Calu3 (cell line): Measurements from ENCODE around the gene RNF214. TPM values are rescaled to one million over a fixed set of nuclear protein-coding genes. Genes with fewer than 3 reads are reported as not detected.

Source experiments
- BruUV-seq: library from RNA; stranded (reverse); fragments of 400-500 nt; replicated peaks from 2 replicates; lab custom pipeline; 2021; lab: Mats Ljungman, UMichigan
- CTCF ChIA-PET: fragments of 300-600 bp; sonication (Branson Sonifier 250); formaldehyde crosslinking; loops from one replicate; lab custom pipeline; 2022; ENCODE audit warnings: antibody characterized with exemption; lab: Charles Lee
- DNase-seq: peaks from one replicate; pipeline ENCODE4 v3.0.0; 2022
- H3K27ac Mint-ChIP-seq: one replicate; pipeline ENCODE4 v1.8.0; 2022; ENCODE audit warnings: mixed read lengths; ENCODE audit not compliant: unreplicated experiment
- H3K27me3 Mint-ChIP-seq: one replicate; pipeline ENCODE4 v1.8.0; 2022; ENCODE audit warnings: mixed read lengths; ENCODE audit not compliant: unreplicated experiment
- H3K36me3 Mint-ChIP-seq: one replicate; pipeline ENCODE4 v1.8.0; 2022; ENCODE audit warnings: mild to moderate bottlenecking, moderate library complexity, mixed read lengths; ENCODE audit not compliant: insufficient read depth, unreplicated experiment
- H3K4me1 Mint-ChIP-seq: one replicate; pipeline ENCODE4 v1.8.0; 2022; ENCODE audit warnings: mild to moderate bottlenecking, low read depth, mixed read lengths; ENCODE audit not compliant: unreplicated experiment
- H3K4me3 Mint-ChIP-seq: one replicate; pipeline ENCODE4 v1.8.0; 2022; ENCODE audit warnings: mild to moderate bottlenecking, low read depth, moderate library complexity, mixed read lengths; ENCODE audit not compliant: unreplicated experiment
- H3K9me3 Mint-ChIP-seq: one replicate; pipeline ENCODE4 v1.8.0; 2022; ENCODE audit warnings: low read depth, mixed read lengths; ENCODE audit not compliant: unreplicated experiment
- intact Hi-C: fragments of 100-400 bp; cut with micrococcal nuclease; formaldehyde crosslinking; loops from one replicate; pipeline ENCODE4 v1.10.0; 2022; ENCODE audit not compliant: unreplicated experiment
- total RNA-seq: library from RNA; stranded (reverse); gene quantifications from 2 replicates; pipeline ENCODE4 v1.2.3, GENCODE V29; 2022
- TF ChIP-seq, protein P1 (sequence below): fragments of 200-600 bp; IDR thresholded peaks from one replicate; pipeline ENCODE4 v1.8.0; 2022; ENCODE audit warnings: antibody characterized with exemption; ENCODE audit not compliant: unreplicated experiment

The RNF214 gene
- total RNA-seq, 1 experiment from 2014 or later: 19.2 TPM

DNA sequence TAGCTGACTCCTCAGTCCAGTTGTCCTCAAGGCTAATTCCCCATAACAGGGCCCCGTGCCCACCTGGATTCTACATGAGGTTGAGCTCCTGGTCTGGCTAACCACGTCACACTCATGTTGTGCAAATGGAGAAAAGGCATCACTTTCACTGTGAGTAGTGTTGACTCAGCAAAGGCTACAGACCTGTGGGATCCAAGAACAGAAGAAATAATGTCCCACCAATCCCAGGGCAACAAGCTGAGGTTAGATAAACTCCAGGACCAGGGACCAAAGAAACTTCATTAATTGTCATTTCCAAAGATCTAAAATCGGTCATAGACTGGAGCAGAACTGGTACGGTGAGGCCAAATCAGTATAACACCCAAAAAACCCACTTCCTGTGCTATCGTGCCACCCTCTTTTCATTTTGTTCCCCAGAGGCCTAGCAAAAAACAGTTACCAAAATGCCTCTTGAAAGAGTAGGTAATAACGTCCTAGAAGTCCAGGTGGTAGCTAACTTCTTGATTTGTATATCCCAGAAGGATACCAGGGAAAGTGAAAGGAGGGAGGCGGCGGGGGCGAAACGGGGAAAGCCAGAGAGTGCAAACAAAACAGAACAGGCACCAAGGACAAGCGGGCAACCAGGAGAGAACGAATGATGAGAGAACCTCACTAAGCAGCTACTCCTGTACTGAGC is 2.0 kb upstream of the RNF214 start:
- peaks cover 14% of the 10 kb centered on the region for H3K4me1 Mint-ChIP-seq
- no peaks in the 10 kb centered on the region for H3K27me3 Mint-ChIP-seq
- H3K36me3 Mint-ChIP-seq: peaks cover 42% of the 10 kb centered on the region
- CTCF ChIA-PET: no interaction called here
- H3K4me3 Mint-ChIP-seq: peak overlapping the region; percentile 100
- H3K9me3 Mint-ChIP-seq: no peaks in the 10 kb centered on the region
- intact Hi-C loops: loop anchor here (5.0 kb wide), 1 partner anchor 87 kb away; the partner anchor contains the start of gene BACE1
- H3K27ac Mint-ChIP-seq: peak overlapping the region; percentile 40
- BruUV-seq: no TSS peak
- TF ChIP-seq, protein P1, sequence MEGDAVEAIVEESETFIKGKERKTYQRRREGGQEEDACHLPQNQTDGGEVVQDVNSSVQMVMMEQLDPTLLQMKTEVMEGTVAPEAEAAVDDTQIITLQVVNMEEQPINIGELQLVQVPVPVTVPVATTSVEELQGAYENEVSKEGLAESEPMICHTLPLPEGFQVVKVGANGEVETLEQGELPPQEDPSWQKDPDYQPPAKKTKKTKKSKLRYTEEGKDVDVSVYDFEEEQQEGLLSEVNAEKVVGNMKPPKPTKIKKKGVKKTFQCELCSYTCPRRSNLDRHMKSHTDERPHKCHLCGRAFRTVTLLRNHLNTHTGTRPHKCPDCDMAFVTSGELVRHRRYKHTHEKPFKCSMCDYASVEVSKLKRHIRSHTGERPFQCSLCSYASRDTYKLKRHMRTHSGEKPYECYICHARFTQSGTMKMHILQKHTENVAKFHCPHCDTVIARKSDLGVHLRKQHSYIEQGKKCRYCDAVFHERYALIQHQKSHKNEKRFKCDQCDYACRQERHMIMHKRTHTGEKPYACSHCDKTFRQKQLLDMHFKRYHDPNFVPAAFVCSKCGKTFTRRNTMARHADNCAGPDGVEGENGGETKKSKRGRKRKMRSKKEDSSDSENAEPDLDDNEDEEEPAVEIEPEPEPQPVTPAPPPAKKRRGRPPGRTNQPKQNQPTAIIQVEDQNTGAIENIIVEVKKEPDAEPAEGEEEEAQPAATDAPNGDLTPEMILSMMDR: no peak
- DNase-seq: no peak

DNA sequence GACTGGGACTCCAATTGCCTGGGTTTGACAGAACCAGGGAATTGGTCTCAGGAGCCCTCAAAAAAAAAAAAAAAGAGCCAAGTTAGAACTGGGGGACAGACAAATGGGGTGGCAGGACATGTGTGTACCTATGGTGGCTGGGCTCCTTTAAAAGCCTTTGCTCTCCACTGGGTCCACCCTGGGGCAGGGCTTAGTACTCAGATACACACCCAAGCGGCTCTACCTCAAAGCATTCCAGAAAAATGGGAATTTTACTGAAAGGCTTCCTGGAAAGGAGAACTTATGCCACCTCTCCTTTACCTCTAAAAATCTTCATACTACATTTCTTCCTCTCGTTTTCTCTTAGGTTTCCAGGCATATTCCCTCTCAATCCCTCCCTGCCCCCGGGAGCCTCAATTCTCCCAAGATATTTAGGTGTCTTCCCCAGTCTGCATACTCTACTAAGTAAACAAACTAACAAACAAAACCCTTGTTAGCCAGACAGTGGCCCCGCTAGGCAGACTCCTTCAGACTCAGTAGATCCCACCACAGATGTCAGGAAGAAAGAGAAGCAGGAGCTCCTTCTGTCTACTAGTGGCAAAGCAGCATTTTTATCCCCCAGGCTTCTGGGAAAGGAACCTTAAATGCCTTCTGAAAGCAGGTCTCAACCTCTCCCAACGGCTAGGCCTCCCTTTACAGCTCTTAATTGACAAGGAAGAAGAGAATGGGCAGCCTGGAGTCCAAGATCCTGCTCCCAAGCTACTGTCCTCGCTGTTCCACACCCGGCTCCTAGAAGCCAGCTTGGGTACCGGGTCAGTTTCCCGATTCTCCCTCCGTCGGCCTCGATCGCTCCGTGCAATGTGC is 1.3 kb upstream of the RNF214 start:
- no peaks in the 10 kb centered on the region for H3K27me3 Mint-ChIP-seq
- no peak for DNase-seq
- BruUV-seq: TSS peak; percentile 49
- peak overlapping the region; percentile 100 for H3K4me3 Mint-ChIP-seq
- no peaks in the 10 kb centered on the region for H3K9me3 Mint-ChIP-seq
- CTCF ChIA-PET: interaction anchor here (0.8 kb wide), 1 partner anchor 458 kb away, joined by 3 read pairs; no protein-coding TSS in a partner anchor
- intact Hi-C loops: loop anchor here (5.0 kb wide), 1 partner anchor 86 kb away; the partner anchor contains the start of gene BACE1
- TF ChIP-seq, protein P1: no peak
- H3K36me3 Mint-ChIP-seq: peaks cover 39% of the 10 kb centered on the region
- peaks cover 14% of the 10 kb centered on the region for H3K4me1 Mint-ChIP-seq
- H3K27ac Mint-ChIP-seq: peak overlapping the region; percentile 91

DNA sequence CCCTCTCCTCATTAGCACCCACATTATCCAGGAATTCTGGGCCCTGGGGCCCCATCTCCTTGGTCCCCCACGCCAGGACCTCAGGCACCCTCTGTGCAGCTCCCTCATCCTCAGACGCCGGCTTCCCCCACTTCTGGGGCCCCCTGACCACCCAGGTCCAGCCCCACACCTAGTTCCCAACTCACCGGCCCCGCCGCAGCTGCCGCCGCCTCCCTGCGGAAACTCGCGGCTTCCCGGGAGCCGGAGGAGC is 704 bp upstream of the RNF214 start, which contains the start of gene PCSK7:
Gene PCSK7, minus strand, starts transcription at position 232 of the 250 bp plus-strand sequence. CDS start 2,229 bp downstream, outside the sequence.
- Mint-ChIP-seq H3K36me3 (peaks cover 34% of the 10 kb centered on the region), H3K4me1 (peaks cover 14% of the 10 kb centered on the region), H3K4me3 (peak within 1 kb of the TSS; percentile 100), H3K9me3 (no peaks in the 10 kb centered on the region), H3K27ac (peak within 1 kb of the TSS; percentile 91), H3K27me3 (no peaks in the 10 kb centered on the region)
- intact Hi-C loops: loop anchor here (5.0 kb wide), 1 partner anchor 86 kb away; the partner anchor contains the start of gene BACE1
- DNase-seq: no peak
- TF ChIP-seq, protein P1: no peak
- CTCF ChIA-PET: interaction anchor here (0.8 kb wide), 1 partner anchor 458 kb away, joined by 3 read pairs; no protein-coding TSS in a partner anchor
- no TSS peak for BruUV-seq

DNA sequence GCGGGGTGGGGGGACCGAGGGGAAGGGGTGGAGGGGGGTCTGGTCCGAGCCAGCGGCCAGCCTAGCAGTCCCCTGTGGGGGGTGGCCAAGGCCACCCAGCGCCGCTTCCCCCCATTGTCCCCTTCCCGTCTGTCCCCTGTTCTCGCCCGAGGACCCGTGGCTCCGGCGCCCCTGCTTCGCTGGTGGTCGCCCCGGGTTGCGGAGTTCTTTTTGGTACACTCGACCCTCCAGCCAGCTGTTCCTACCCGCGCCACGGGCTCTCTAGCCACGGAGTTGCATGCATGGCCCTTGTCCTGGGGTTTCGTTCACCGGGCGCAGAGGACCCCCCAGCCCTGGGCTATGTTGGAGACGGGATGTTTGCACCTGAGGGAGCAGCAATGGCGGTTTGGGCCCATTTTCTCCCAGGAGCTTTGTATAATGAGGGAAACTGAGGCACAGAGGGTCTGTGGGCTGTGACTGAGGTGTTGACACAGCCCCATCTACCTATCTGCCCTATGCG is 489 bp downstream of the RNF214 start:
- DNase-seq: no peak
- Mint-ChIP-seq H3K27ac (peak overlapping the region; percentile 54), H3K4me3 (peak overlapping the region; percentile 100), H3K4me1 (peaks cover 14% of the 10 kb centered on the region), H3K27me3 (no peaks in the 10 kb centered on the region), H3K9me3 (no peaks in the 10 kb centered on the region), H3K36me3 (peaks cover 30% of the 10 kb centered on the region)
- BruUV-seq: no TSS peak
- intact Hi-C loops: loop anchor here (5.0 kb wide), 1 partner anchor 84 kb away; the partner anchor contains the start of gene BACE1
- TF ChIP-seq, protein P1: no peak
- CTCF ChIA-PET: interaction anchor here (0.7 kb wide), 1 partner anchor 384 kb away, joined by 3 read pairs; no protein-coding TSS in a partner anchor
